ENCODE measurements around the gene PMEPA1.

- TF ChIP-seq CTCF (IDR thresholded peaks at IDR 0.05) (no peak), POLR2A (IDR thresholded peaks at IDR 0.05) (no peak), POLR2AphosphoS5 (IDR thresholded peaks at IDR 0.05) (no peak), EP300 (IDR thresholded peaks at IDR 0.05) (no peak)
Measured at GRCh38 chr20:57657535-57658446, 52.0 kb downstream of the PMEPA1 start.
